ENCODE data around the gene CPNE6. TPM values are rescaled to one million over a fixed set of nuclear protein-coding genes. Genes with fewer than 3 reads are reported as not detected.

The CPNE6 gene
- total and polyA plus RNA-seq, 7 donors = 0.06 TPM; not detected in 6

GRCh38 chr14:24057867-24058259 lies 13.5 kb upstream of the CPNE6 start:
- TF ChIP-seq CTCF (IDR thresholded peaks at IDR 0.05) = no peak

GRCh38 chr14:24058260-24058950 lies 13.0 kb upstream of the CPNE6 start:
- Histone ChIP-seq H3K4me3 (no peak overlapping the region), H3K27ac (no peak overlapping the region), H3K4me1 (no peaks in the 10 kb centered on the region), H3K27me3 (ENCODE audit: insufficient read depth in 3 of 3, low read length in 2 of 3) (peaks cover 0 to 25% (median 0%) of the 10 kb centered on the region in 3 donors), H3K36me3 (ENCODE audit: insufficient read depth in 1 of 2, low read depth in 1 of 2) (no peaks in the 10 kb centered on the region), H3K9me3 (no peaks in the 10 kb centered on the region)
- DNase-seq = peak; percentile 53 to 74
- intact Hi-C loops (cut with DNase I) = loop anchor here (1.0 to 5.0 kb wide), 5 partner anchors 32 to 249 kb away; partner anchors contain the start of genes CIDEB (in 1 of the 2) and IRF9 (in 1 of the 2)
- ATAC-seq = peak; percentile 82 to 95 (median 92)
- 39 to 65% (median 56%) methylated on average over 7 of the region's 7 CpGs for WGBS, 3 donors
- peak; percentile 93 for TF ChIP-seq CTCF (IDR thresholded peaks at IDR 0.05)

More at GRCh38 chr14:24057867-24058259, 13.5 kb upstream of the CPNE6 start:
- intact Hi-C loops (cut with DNase I) = loop anchor here (1.0 to 5.0 kb wide), 5 partner anchors 32 to 249 kb away; partner anchors contain the start of genes CIDEB (in 1 of the 2) and IRF9 (in 1 of the 2)
- DNase-seq (no peak), ATAC-seq (peak in 2 of 4 donors; percentile 8 to 13)
- peaks cover under 1% of the 10 kb centered on the region for H3K4me1 ChIP-seq
- H3K27ac ChIP-seq = no peak overlapping the region
- H3K27me3 ChIP-seq (ENCODE audit: insufficient read depth in 3 of 3, low read length in 2 of 3) = peaks cover 0 to 31% (median 0%) of the 10 kb centered on the region in 3 donors
- H3K36me3 ChIP-seq (ENCODE audit: insufficient read depth in 1 of 2, low read depth in 1 of 2) = no peaks in the 10 kb centered on the region
- no peak overlapping the region for H3K4me3 ChIP-seq
- no peaks in the 10 kb centered on the region for H3K9me3 ChIP-seq
- 45 to 62% (median 57%) methylated on average over 14 of the region's 14 CpGs for WGBS, 3 donors

- intact Hi-C loops (cut with DNase I) = loop anchor here (1.0 to 5.0 kb wide), 5 partner anchors 31 to 248 kb away; partner anchors contain the start of genes CIDEB (in 1 of the 2) and IRF9 (in 1 of the 2)
- 86 to 91% (median 88%) methylated on average over 10 of the region's 10 CpGs for WGBS, 3 donors
- no peak for TF ChIP-seq CTCF (IDR thresholded peaks at IDR 0.05)
- Histone ChIP-seq H3K4me3 (no peak overlapping the region), H3K4me1 (no peaks in the 10 kb centered on the region), H3K9me3 (no peaks in the 10 kb centered on the region), H3K27me3 (ENCODE audit: insufficient read depth in 3 of 3, low read length in 2 of 3) (peaks cover 0 to 19% (median 0%) of the 10 kb centered on the region in 3 donors), H3K36me3 (ENCODE audit: insufficient read depth in 1 of 2, low read depth in 1 of 2) (no peaks in the 10 kb centered on the region), H3K27ac (no peak overlapping the region)
- DNase-seq (no peak), ATAC-seq (no peak)
Measured at GRCh38 chr14:24058951-24059475, 12.3 kb upstream of the CPNE6 start.

- ATAC-seq = no peak
Measured at GRCh38 chr14:24059841-24060388, 11.4 kb upstream of the CPNE6 start.

More at GRCh38 chr14:24059841-24060388, 11.4 kb upstream of the CPNE6 start:
- Histone ChIP-seq H3K4me1 (no peaks in the 10 kb centered on the region), H3K9me3 (no peaks in the 10 kb centered on the region), H3K36me3 (ENCODE audit: insufficient read depth in 1 of 2, low read depth in 1 of 2) (no peaks in the 10 kb centered on the region), H3K27ac (no peak overlapping the region), H3K4me3 (no peak overlapping the region), H3K27me3 (ENCODE audit: insufficient read depth in 3 of 3, low read length in 2 of 3) (peaks cover 0 to 15% (median 0%) of the 10 kb centered on the region in 3 donors)
- intact Hi-C loops (cut with DNase I) = loop anchor here (2.0 to 5.0 kb wide), 3 partner anchors 31 to 247 kb away; partner anchors contain the start of genes CIDEB (in 1 of the 2) and IRF9 (in 1 of the 2)
- 89 to 93% (median 91%) methylated on average over 16 of the region's 16 CpGs for WGBS, 3 donors
- DNase-seq = no peak
- TF ChIP-seq CTCF (IDR thresholded peaks at IDR 0.05) = no peak

Measured in psoas muscle (tissue), 8 donors.